HG02759 (cell line): ENCODE results near the gene KCNMA1.
"Not testable (repeated sequence)": the region's sequence is repeated elsewhere in the genome, so short reads cannot be mapped to it uniquely, and the experiment has no call there.

Experiments
- ATAC-seq: cut with Tn5 transposase; IDR thresholded peaks from one replicate; pipeline ENCODE4 v1.9.1; 2021; ENCODE audit warnings: mild to moderate bottlenecking, moderate library complexity; ENCODE audit not compliant: unreplicated experiment

The KCNMA1 gene

GRCh38 chr10:77664696-77665095 is 27.1 kb upstream of the KCNMA1 start:
- no peak for ATAC-seq

GRCh38 chr10:77664008-77664407 is 26.4 kb upstream of the KCNMA1 start:
- no peak for ATAC-seq

DNA sequence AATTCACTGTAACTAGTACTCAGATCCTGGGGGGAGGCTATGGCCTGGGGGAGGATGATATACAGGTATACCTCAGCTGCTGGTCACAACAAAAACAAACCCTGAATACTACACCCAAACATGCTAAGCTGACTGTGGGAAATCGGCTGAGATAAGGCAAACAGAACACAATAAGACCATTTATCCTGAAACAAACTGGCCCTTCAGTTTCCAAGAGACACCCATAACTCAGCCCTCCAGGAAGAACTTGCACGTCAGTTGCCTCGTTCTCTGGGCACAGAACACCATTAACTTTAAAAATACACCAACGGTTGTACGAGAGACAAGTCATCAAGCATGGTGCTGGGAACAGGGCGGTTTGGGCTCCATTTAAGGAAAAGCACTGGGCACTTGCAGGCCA is 24.1 kb upstream of the KCNMA1 start:
- no peak for ATAC-seq

DNA sequence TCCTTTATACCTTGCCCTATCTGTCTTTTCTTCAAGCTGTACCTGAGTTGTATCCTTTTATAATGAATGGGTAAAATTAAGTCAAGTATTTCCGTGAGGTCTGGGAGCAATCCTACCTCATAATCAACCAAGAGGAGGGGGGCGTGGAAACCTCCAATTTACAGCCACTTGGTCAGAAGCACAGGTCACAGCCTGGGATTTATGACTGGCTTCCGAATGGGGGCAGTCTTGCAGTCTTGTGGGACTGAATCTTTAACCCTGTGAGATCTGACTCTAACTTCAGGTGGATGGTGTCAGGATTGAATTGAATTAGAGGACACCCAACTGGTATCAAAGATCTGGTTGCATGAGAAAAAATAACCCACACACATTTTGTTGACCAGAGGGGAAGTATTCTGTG is 23.5 kb upstream of the KCNMA1 start:
- ATAC-seq = no peak

DNA sequence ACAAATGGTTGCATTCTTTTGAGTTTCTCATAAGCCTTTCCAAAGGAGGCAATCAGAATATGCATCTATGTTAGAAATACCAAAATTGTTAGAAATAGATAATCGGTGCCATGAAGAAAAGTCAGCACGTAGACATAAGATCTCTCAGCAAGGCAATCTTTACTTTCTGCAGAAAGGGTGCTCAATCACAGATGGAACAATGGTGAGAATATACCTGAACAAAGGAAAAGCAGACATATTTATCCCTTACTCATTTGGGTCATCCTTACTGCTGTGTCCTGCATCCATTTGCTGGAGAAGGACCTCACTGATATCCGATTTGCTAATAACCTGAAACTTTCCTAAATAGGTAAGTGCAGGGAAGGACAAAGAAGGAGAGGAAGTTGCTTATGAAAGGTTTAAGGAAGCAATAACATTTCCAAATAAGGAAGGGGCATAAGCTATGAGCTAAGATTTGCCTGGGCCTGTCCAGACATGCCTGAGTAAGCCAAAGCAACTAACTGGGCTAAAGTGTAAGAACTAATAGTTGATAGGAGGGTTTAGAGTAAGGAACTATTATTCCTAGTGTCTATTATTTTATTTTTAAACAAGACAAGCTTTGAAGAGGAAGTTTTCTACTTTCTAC is 21.6 kb upstream of the KCNMA1 start:
- ATAC-seq = not testable (repeated sequence)

GRCh38 chr10:77653210-77653609 is 15.6 kb upstream of the KCNMA1 start:
- no peak for ATAC-seq

DNA sequence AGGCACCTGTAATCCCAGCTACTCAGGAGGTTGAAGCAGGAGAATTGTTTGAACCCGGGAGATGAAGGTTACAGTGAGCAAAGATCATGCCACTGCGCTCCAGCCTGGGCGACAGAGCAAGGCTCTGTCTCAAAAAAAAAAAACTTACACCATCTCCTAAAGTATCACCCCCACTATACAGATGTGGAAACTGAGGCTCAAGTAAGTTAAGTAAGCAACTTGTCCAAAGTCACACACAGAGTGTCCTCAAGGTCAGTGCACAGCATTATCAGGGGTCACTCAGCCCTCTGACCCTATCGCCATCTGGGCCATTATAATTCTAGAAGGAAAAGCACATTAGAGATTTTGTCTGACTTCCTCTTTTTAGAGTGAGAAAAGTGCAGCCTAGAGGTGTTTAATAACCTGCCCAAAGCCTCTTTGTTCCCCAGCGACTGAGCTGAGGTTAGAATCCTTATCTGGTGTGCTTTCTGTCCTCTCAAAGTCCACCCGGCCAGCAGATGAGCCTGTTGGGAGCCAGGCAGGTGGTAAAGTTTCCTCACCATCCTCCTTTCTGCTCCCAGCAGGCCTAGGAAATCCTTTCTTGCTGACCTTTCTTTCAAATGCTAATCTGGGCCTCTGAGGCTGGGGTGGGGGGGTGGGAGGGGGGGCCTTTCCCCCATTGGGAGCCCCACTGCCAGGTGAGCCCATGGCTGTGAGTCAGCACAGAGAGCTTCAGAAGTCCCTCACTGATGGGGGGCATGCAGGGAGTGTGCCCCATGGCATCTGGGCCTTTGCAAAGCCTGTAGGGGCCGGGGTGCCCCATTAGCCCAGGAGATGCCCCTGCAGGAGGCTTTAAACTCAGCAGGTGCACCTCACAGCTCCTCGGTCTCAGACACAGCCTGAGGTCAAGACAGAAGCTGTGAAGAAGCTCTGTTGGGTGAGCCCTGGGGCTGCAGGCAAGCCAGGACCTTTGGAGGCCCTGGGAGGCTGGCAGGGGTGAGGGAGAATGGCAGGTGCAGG is 12.0 kb upstream of the KCNMA1 start:
- ATAC-seq = peak; percentile 64

GRCh38 chr10:77648472-77648871 is 10.9 kb upstream of the KCNMA1 start:
- ATAC-seq = no peak

DNA sequence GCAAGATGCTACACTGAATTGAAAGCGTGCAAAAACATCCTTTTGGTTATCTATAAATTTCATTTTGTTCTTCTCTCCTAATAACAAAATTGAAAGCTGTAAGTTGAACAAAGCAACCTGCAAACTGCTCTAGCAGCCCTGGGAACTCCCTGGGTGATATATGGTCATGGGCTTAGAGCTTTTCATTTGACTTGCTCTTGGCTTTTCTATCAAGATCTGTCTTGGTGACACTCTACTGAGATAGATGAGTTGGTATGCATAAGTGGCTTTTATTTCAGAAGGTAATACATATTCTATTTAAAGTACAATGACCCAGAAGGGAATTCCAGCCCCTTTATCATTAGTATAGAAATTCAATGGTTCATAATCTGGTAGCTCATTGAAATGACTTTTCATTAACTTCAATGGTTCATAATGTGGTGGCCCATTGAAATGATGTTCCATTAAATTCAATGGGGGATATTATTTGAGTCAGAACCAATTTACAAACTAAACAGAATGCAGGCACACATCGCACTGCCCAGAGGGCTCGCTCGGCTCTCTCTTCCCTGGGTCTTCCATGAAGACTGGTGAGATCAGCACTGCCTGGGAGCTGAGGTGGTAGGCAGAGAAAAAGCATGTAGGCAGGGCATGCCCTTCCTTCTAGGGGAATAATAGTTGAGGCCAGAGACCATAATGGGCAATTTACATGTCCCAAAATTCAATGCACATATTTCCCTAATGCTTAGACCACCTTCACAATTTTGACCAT is 10.1 kb upstream of the KCNMA1 start:
- no peak for ATAC-seq

- ATAC-seq = no peak
These were observed 7.1 kb upstream of the KCNMA1 start for GRCh38 chr10:77644557-77645243.

DNA sequence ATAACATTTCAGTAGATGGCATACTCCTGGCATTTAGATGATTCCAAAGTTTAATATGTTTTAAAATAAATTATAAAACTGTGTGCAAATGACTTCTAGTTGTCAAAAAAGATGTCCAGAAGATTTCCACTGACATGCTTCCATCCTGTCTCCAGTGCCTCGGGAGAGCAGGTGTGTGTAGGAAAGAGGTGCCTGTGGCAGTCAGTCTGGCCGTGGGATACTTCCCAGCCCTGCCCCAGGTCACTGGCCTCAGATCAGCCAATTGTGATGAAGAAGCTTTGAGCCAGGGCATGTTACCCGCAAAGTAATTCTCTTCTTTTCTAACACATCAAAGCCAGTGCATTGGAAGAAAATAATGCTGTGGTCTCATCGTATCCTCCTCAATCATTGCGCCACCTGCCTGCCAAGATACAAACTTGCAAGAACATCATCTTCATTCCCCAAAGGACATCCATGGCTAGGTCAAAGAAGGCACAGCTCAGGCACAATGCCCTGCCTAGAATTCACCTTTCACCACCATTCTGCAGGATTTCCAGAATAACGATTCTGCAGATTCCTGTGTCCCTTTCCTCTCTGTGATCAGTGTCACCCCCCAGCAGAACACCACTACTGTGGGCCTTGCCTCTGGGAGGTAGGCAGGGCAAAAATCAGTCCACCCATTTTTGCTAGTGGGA is 6.3 kb upstream of the KCNMA1 start:
- no peak for ATAC-seq

DNA sequence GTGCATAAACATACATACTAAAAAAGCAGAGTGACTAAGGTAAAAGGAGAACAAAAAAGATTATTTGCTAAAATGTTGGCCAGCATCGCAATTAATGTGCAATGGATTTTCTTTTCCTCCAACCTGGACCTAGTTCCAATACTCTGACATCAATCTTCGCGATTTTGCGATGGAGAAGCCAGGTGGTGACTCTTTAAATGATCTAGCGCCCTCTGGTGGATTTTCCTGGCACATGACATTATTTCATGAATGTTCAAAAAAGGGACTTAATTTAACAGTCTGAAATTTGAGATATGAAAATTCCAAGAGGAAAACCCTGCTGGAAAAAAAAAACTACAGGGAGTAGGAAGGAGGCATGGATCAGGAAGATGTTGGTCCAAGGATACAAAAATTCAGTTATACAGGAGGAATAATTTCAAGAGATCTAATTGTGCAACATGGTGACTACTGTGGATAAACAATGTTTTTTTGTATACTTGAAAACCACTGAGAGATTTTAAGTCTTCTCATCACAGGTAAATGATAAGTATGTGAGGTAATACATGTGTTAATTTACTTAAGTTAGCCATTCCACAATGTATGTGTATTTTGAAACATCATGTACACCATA is 4.3 kb upstream of the KCNMA1 start:
- no peak for ATAC-seq

DNA sequence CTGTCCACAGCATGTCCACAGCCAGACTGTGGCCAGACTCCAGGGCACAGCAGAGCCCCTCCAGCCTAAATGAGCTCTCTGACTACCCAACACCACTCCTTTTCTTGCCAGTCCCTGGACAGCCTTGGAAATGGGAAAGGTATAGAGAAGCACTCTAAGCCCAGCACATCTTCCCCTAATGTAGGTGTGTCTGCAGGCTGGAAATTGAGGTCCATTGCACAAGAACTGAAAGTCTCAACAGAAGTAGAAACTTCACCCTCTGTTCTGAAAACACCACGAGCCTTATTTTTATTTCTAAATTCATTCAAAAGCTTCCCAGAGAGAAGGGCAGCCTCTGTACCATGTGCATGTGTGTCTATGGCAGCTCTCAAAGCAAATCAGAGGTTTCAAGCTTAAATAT is 3.7 kb upstream of the KCNMA1 start:
- no peak for ATAC-seq

DNA sequence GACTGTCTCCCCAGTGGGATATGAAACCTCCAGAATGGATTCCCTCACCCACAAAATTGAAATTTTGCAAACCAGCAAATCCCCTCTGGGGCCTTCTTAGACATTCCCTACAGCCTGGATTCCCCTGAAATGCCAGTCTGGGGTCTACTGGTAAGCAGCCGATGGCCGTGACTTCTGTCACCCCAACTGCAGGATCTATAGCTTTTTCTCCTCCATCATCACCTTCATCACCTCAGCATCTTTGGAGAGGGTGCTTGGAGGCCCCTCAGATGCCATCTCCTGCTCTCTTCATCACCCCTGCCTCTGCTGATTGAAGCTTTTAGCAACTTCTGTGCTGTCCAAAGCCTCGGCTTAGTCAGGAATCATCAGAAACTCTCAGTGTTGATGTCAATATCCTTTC is 2.6 kb upstream of the KCNMA1 start:
- ATAC-seq = no peak

DNA sequence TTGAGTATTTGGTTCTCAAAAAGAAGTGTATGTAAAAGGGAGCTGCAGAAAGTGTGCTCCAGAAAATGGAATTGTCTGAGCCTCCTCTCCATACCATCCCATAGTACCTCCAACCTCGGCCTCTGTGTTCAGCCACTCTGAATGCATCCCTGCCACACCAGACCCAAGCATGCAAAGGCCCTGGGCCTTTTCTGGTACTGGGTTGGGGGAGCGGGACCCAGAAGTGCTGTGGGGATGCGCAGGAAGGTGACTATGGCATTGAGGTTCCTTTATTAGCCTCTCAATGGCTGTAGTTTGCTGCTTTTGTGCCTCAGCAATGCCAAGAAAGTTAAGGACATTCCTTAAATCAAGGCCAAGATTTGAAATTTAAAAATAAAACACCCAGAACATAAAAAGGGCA is 2.1 kb upstream of the KCNMA1 start:
- no peak for ATAC-seq

GRCh38 chr10:77638321-77639101 is 903 bp upstream of the KCNMA1 start:
- peak; percentile 27 for ATAC-seq

DNA sequence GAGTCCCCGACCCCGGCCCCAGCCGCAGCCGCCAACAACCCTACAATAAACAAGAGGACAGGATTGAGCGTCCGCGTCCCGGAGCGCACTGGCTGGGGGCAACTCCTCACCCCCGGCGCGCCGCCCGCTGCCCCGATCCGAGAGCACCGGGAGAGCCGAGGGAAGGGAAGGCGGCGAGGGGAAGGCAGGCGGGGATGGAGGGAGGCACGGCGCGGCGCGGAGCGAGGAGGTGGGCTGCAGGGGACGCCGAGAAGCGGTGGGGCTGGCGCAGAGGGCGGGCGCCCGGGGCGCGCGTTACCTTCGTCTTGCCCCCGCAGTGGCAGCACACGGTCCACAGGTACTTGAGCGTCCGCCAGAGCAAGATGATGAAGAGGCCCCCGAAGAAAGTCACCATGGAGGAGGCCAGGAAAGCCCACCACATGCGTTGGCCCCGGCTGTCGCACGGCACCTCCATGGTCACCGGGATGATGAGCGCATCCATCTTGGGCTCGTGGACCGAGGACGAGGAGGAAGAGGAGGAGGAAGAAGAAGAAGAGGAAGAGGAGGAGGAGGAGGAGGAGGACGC is 559 bp downstream of the KCNMA1 start:
- no peak for ATAC-seq

GRCh38 chr10:77636282-77636966 is 1.2 kb downstream of the KCNMA1 start:
- ATAC-seq = no peak
